Liver (tissue), 9 donors: ENCODE results near the gene MARCHF3. TPM values are rescaled to one million over a fixed set of nuclear protein-coding genes. Genes with fewer than 3 reads are reported as not detected.

Experiments
- DNase-seq: peaks from one replicate; pipeline ENCODE4 v3.0.0-alpha.2; 2017; ENCODE audit warnings: low spot score
- H3K27ac ChIP-seq, 2 donors: one replicate each; pipeline ENCODE4 v1.7.0; 2013; ENCODE audit warnings: inconsistent platforms in 2 of 2, low read length in 2 of 2, control low read depth in 1 of 2, low read depth in 1 of 2, mild to moderate bottlenecking in 1 of 2
- H3K27me3 ChIP-seq, 4 donors: one replicate each; pipeline versions ENCODE4 v1.6.1 to v1.7.0; 2013; ENCODE audit warnings: low read length in 3 of 4, inconsistent platforms in 1 of 4, mild to moderate bottlenecking in 1 of 4, moderate library complexity in 1 of 4; ENCODE audit not compliant: control insufficient read depth in 4 of 4, insufficient read depth in 4 of 4
- H3K36me3 ChIP-seq, 4 donors: one replicate each; pipeline versions ENCODE4 v1.6.1 to v1.7.0; 2013; ENCODE audit warnings: low read length in 3 of 4, mild to moderate bottlenecking in 3 of 4, low read depth in 1 of 4, moderate library complexity in 1 of 4; ENCODE audit not compliant: control insufficient read depth in 4 of 4, insufficient read depth in 3 of 4
- H3K4me1 ChIP-seq, 4 donors: one replicate each; pipeline versions ENCODE4 v1.6.1 to v1.7.0; 2013; ENCODE audit warnings: low read length in 3 of 4, mild to moderate bottlenecking in 3 of 4, moderate library complexity in 1 of 4; ENCODE audit not compliant: control insufficient read depth in 4 of 4, insufficient read depth in 4 of 4
- H3K4me3 ChIP-seq, 3 donors: one replicate each; pipeline versions ENCODE4 v1.6.1 to v1.7.0; 2013; ENCODE audit warnings: low read length in 3 of 3, control low read depth in 1 of 3, low read depth in 1 of 3, mild to moderate bottlenecking in 1 of 3
- H3K9ac ChIP-seq, 2 donors: one replicate each; pipeline ENCODE4 v1.7.0; 2013; ENCODE audit warnings: low read length in 2 of 2, mild to moderate bottlenecking in 2 of 2, moderate library complexity in 2 of 2, control low read depth in 1 of 2, low read depth in 1 of 2
- H3K9me3 ChIP-seq, 4 donors: one replicate each; pipeline versions ENCODE4 v1.6.1 to v1.7.0; 2013; ENCODE audit warnings: low read length in 3 of 4; ENCODE audit not compliant: control insufficient read depth in 4 of 4
- ATF3 ChIP-seq: IDR thresholded peaks from 2 replicates; pipeline ENCODE4 v1.6.1; 2016; ENCODE audit warnings: antibody characterized with exemption
- CTCF ChIP-seq: fragments of 150-350 bp; IDR thresholded peaks from 2 replicates; pipeline ENCODE4 v1.5.1; 2017; ENCODE audit warnings: improper control_type of control experiment, low read depth, low read length; ENCODE audit not compliant: missing input control
- EGR1 ChIP-seq, 2 donors: IDR thresholded peaks; 2 replicates each; pipeline ENCODE4 v1.6.1; 2016 to 2018; ENCODE audit warnings: antibody characterized with exemption in 2 of 2, low read depth in 2 of 2
- FOXA1 ChIP-seq: IDR thresholded peaks from 2 replicates; pipeline ENCODE4 v1.6.1; 2016; ENCODE audit warnings: antibody characterized with exemption
- FOXA2 ChIP-seq: IDR thresholded peaks from 2 replicates; pipeline ENCODE4 v1.6.1; 2016; ENCODE audit warnings: antibody characterized with exemption
- GABPA ChIP-seq, 2 donors: IDR thresholded peaks in 1 of 2; conservative IDR thresholded peaks in 1 of 2; 2 replicates each; pipeline ENCODE4 v1.6.1; 2016; ENCODE audit warnings: antibody characterized with exemption in 2 of 2, mild to moderate bottlenecking in 1 of 2, moderate library complexity in 1 of 2
- HNF4A ChIP-seq, 2 donors: conservative IDR thresholded peaks; 2 replicates each; pipeline ENCODE4 v1.6.1; 2016; ENCODE audit warnings: antibody characterized with exemption in 2 of 2, mild to moderate bottlenecking in 2 of 2
- HNF4G ChIP-seq: IDR thresholded peaks from 2 replicates; pipeline ENCODE4 v1.6.1; 2016; ENCODE audit warnings: antibody characterized with exemption
- JUND ChIP-seq, 2 donors: IDR thresholded peaks; 2 replicates each; pipeline ENCODE4 v1.6.1; 2016; ENCODE audit warnings: antibody characterized with exemption in 2 of 2
- MAX ChIP-seq: IDR thresholded peaks from 2 replicates; pipeline ENCODE4 v1.6.1; 2016; ENCODE audit warnings: antibody characterized with exemption
- REST ChIP-seq: IDR thresholded peaks from 2 replicates; pipeline ENCODE4 v1.6.1; 2016; ENCODE audit warnings: antibody characterized with exemption, mild to moderate bottlenecking
- RXRA ChIP-seq, 2 donors: IDR thresholded peaks; 2 replicates each; pipeline ENCODE4 v1.6.1; 2017 to 2018; ENCODE audit warnings: antibody characterized with exemption in 2 of 2, mild to moderate bottlenecking in 1 of 2
- YY1 ChIP-seq: IDR thresholded peaks from 2 replicates; pipeline ENCODE4 v1.6.1; 2016; ENCODE audit warnings: antibody characterized with exemption, mild to moderate bottlenecking
- ZBTB33 ChIP-seq: IDR thresholded peaks from 2 replicates; pipeline ENCODE4 v1.6.1; 2016; ENCODE audit warnings: antibody characterized with exemption
- WGBS: extraction: QIAGEN DNeasy Blood & Tissue Kit; methylation state at CpG from one replicate; pipeline ENCODE4 v1.1.7; 2013; 5-methylcytosine and 5-hydroxymethylcytosine counted together
- polyA plus RNA-seq, 2 donors: library from polyadenylated mRNA; stranded (reverse) in 1 of 2; unstranded in 1 of 2; fragments of 200-250 nt in 1 of 2; fragments of >200 nt in 1 of 2; fragmentation: Nextera tagmentation in 1 of 2; extraction: Ambion mirVana in 1 of 2; gene quantifications; one replicate each; pipeline versions ENCODE4 v1.2.1 to v1.2.3, GENCODE V29; 2013 to 2015
- total RNA-seq, 2 donors: library from RNA; depleted of rRNA; stranded (reverse); fragments of >200 nt; gene quantifications; one replicate each; pipeline ENCODE4 v1.2.3, GENCODE V29; 2014
- donor health status: healthy.
- donor health status: healthy.
- donor health status: healthy.
- donor health status: healthy.
- donor health status: healthy.

Gene MARCHF3
- total and polyA plus RNA-seq, 4 donors, result 0.93 to 51.0 (median 1.4) TPM

GRCh38 chr5:127012916-127013315, 17.4 kb downstream of the MARCHF3 start:
- H3K9ac ChIP-seq, result no peak overlapping the region
- H3K27me3 ChIP-seq, result no peaks in the 10 kb centered on the region
- no peaks in the 10 kb centered on the region for H3K36me3 ChIP-seq
- no peaks in the 10 kb centered on the region for H3K4me1 ChIP-seq
- H3K4me3 ChIP-seq, result no peak overlapping the region
- H3K27ac ChIP-seq, result no peak overlapping the region
- H3K9me3 ChIP-seq, result no peaks in the 10 kb centered on the region
- no peak for TF ChIP-seq HNF4A (conservative IDR thresholded peaks at IDR 0.05)
- no peak for TF ChIP-seq FOXA1
- no peak for TF ChIP-seq RXRA (IDR thresholded peaks at IDR 0.05)
- TF ChIP-seq EGR1 (IDR thresholded peaks at IDR 0.05; ENCODE audit: low read depth in 2 of 2), result no peak
- TF ChIP-seq HNF4G, result no peak
- TF ChIP-seq FOXA2, result no peak
- no peak for TF ChIP-seq REST
- no peak for TF ChIP-seq ZBTB33
- no peak for DNase-seq

- Histone ChIP-seq H3K4me3 (no peak overlapping the region), H3K36me3 (no peaks in the 10 kb centered on the region), H3K27ac (no peak overlapping the region), H3K9ac (no peak overlapping the region), H3K9me3 (no peaks in the 10 kb centered on the region), H3K4me1 (no peaks in the 10 kb centered on the region), H3K27me3 (no peaks in the 10 kb centered on the region)
- TF ChIP-seq HNF4G, result no peak
- no peak for TF ChIP-seq JUND (IDR thresholded peaks at IDR 0.05)
- no peak for TF ChIP-seq YY1
- TF ChIP-seq FOXA2, result no peak
- no peak for TF ChIP-seq MAX
- no peak for TF ChIP-seq FOXA1
- no peak for TF ChIP-seq GABPA (IDR thresholded peaks at IDR 0.05 in 1 of 2, conservative IDR thresholded peaks at IDR 0.05 in 1 of 2)
- no peak for TF ChIP-seq ZBTB33
- TF ChIP-seq ATF3, result no peak
- TF ChIP-seq CTCF, result no peak
- TF ChIP-seq EGR1 (IDR thresholded peaks at IDR 0.05; ENCODE audit: low read depth in 2 of 2), result no peak
- DNase-seq, result no peak
- 85% methylated on average over 2 of the region's 2 CpGs for WGBS
Observed at GRCh38 chr5:127011961-127012644, 18.3 kb downstream of the MARCHF3 start.
